Glomerular visceral epithelial cell (primary cell): ENCODE data around the gene COX8C.
"Not testable (repeated sequence)": the region's sequence is repeated elsewhere in the genome, so short reads cannot be mapped to it uniquely, and the experiment has no call there.

Experiments
- DNase-seq: peaks from one replicate; pipeline ENCODE4 v3.0.0-alpha.2; 2016; ENCODE audit errors: extremely low spot score

Gene COX8C

GRCh38 chr14:93320489-93320888 is 26.5 kb upstream of the COX8C start:
- no peak for DNase-seq

- no peak for DNase-seq
Measured at GRCh38 chr14:93322929-93323599, 23.9 kb upstream of the COX8C start.

GRCh38 chr14:93323600-93324174 is 23.3 kb upstream of the COX8C start:
- DNase-seq = no peak

- no peak for DNase-seq
Measured at GRCh38 chr14:93326196-93326595, 20.8 kb upstream of the COX8C start.

- DNase-seq = no peak
Measured at GRCh38 chr14:93328546-93328945, 18.4 kb upstream of the COX8C start.

GRCh38 chr14:93329965-93330608 is 16.9 kb upstream of the COX8C start:
- peak; percentile 75 for DNase-seq

GRCh38 chr14:93330609-93331000 is 16.4 kb upstream of the COX8C start:
- DNase-seq = no peak

GRCh38 chr14:93331002-93331727 is 15.8 kb upstream of the COX8C start:
- no peak for DNase-seq

- no peak for DNase-seq
Measured at GRCh38 chr14:93331728-93332396, 15.1 kb upstream of the COX8C start.

- DNase-seq = peak; percentile 60
Measured at GRCh38 chr14:93332397-93332852, 14.6 kb upstream of the COX8C start.

GRCh38 chr14:93332853-93333630 is 13.9 kb upstream of the COX8C start, which contains the start of gene BTBD7:
BTBD7 (minus strand) TSS chr14:93333036; CDS start chr14:93296051, 36,985 bp downstream.
- peak; percentile 96 for DNase-seq

- DNase-seq = no peak
Measured at GRCh38 chr14:93333631-93334103, 13.3 kb upstream of the COX8C start.

GRCh38 chr14:93337143-93337753 is 9.7 kb upstream of the COX8C start:
- no peak for DNase-seq

- no peak for DNase-seq
Measured at GRCh38 chr14:93337884-93338283, 9.1 kb upstream of the COX8C start.

GRCh38 chr14:93343266-93343665 is 3.7 kb upstream of the COX8C start:
- no peak for DNase-seq

GRCh38 chr14:93343797-93344196 is 3.2 kb upstream of the COX8C start:
- DNase-seq = no peak

- no peak for DNase-seq
Measured at GRCh38 chr14:93347850-93348249, 868 bp downstream of the COX8C start.

- no peak for DNase-seq
Measured at GRCh38 chr14:93348292-93348691, 1.3 kb downstream of the COX8C start.

GRCh38 chr14:93354873-93355272 is 7.9 kb downstream of the COX8C start:
- not testable (repeated sequence) for DNase-seq

- DNase-seq = no peak
Measured at GRCh38 chr14:93368996-93369712, 22.2 kb downstream of the COX8C start.
